ENCODE data around the gene SLC22A3.
"Not testable (repeated sequence)": the region's sequence is repeated elsewhere in the genome, so short reads cannot be mapped to it uniquely, and the experiment has no call there.

SLC22A3 gene

GRCh38 chr6:160374836-160375560, 26.8 kb downstream of the SLC22A3 start:
- DNase-seq, result no peak

- DNase-seq, result no peak
These were observed 27.4 kb downstream of the SLC22A3 start for GRCh38 chr6:160375561-160375949.

GRCh38 chr6:160376445-160376844, 28.3 kb downstream of the SLC22A3 start:
- DNase-seq, result no peak

- no peak for DNase-seq
These were observed 30.0 kb downstream of the SLC22A3 start for GRCh38 chr6:160378218-160378617.

GRCh38 chr6:160378882-160379281, 30.7 kb downstream of the SLC22A3 start:
- no peak for DNase-seq

- no peak for DNase-seq
These were observed 31.3 kb downstream of the SLC22A3 start for GRCh38 chr6:160379466-160379865.

- DNase-seq, result no peak
These were observed 34.8 kb downstream of the SLC22A3 start for GRCh38 chr6:160382946-160383345.

GRCh38 chr6:160386869-160387530, 38.8 kb downstream of the SLC22A3 start:
- no peak for DNase-seq

- DNase-seq, result no peak
These were observed 39.9 kb downstream of the SLC22A3 start for GRCh38 chr6:160387916-160388643.

GRCh38 chr6:160388922-160389321, 40.7 kb downstream of the SLC22A3 start:
- no peak for DNase-seq

GRCh38 chr6:160391419-160392116, 43.4 kb downstream of the SLC22A3 start:
- DNase-seq, result no peak

GRCh38 chr6:160393442-160393841, 45.3 kb downstream of the SLC22A3 start:
- not testable (repeated sequence) for DNase-seq

GRCh38 chr6:160393891-160394653, 45.9 kb downstream of the SLC22A3 start:
- DNase-seq, result no peak

GRCh38 chr6:160394654-160395035, 46.5 kb downstream of the SLC22A3 start:
- no peak for DNase-seq

- no peak for DNase-seq
These were observed 47.0 kb downstream of the SLC22A3 start for GRCh38 chr6:160395187-160395586.

GRCh38 chr6:160396292-160396691, 48.1 kb downstream of the SLC22A3 start:
- DNase-seq, result no peak

- no peak for DNase-seq
These were observed 50.6 kb downstream of the SLC22A3 start for GRCh38 chr6:160398674-160399271.

- DNase-seq, result peak in 1 of 2 donors; percentile 10
These were observed 52.3 kb downstream of the SLC22A3 start for GRCh38 chr6:160400446-160400845.

- no peak for DNase-seq
These were observed 60.4 kb downstream of the SLC22A3 start for GRCh38 chr6:160408528-160408927.

- no peak for DNase-seq
These were observed 64.8 kb downstream of the SLC22A3 start for GRCh38 chr6:160412993-160413392.

GRCh38 chr6:160417146-160417545, 69.0 kb downstream of the SLC22A3 start:
- DNase-seq, result no peak

- no peak for DNase-seq
These were observed 69.4 kb downstream of the SLC22A3 start for GRCh38 chr6:160417550-160417949.
